HG03354 (cell line): ENCODE results near the gene SPATC1L.

ENCODE experiments used
- ATAC-seq: cut with Tn5 transposase; IDR thresholded peaks from one replicate; pipeline ENCODE4 v1.9.1; 2021; ENCODE audit warnings: mild to moderate bottlenecking; ENCODE audit not compliant: unreplicated experiment, poor library complexity, severe bottlenecking

The SPATC1L gene

GRCh38 chr21:46216132-46216747 is 32.0 kb upstream of the SPATC1L start:
- ATAC-seq: no peak

- no peak for ATAC-seq
Observed at GRCh38 chr21:46215436-46216131, 31.3 kb upstream of the SPATC1L start.

- no peak for ATAC-seq
Observed at GRCh38 chr21:46214478-46215340, 30.4 kb upstream of the SPATC1L start.

GRCh38 chr21:46213620-46214286 is 29.5 kb upstream of the SPATC1L start:
- no peak for ATAC-seq

GRCh38 chr21:46212721-46213484 is 28.6 kb upstream of the SPATC1L start:
- ATAC-seq: no peak

GRCh38 chr21:46211786-46212720 is 27.8 kb upstream of the SPATC1L start:
- no peak for ATAC-seq

- no peak for ATAC-seq
Observed at GRCh38 chr21:46211376-46211775, 27.1 kb upstream of the SPATC1L start.

- ATAC-seq: no peak
Observed at GRCh38 chr21:46210378-46211136, 26.3 kb upstream of the SPATC1L start.

- no peak for ATAC-seq
Observed at GRCh38 chr21:46208761-46209721, 24.8 kb upstream of the SPATC1L start.

GRCh38 chr21:46207920-46208591 is 23.8 kb upstream of the SPATC1L start:
- ATAC-seq: no peak

GRCh38 chr21:46207006-46207919 is 23.0 kb upstream of the SPATC1L start:
- no peak for ATAC-seq

- ATAC-seq: no peak
Observed at GRCh38 chr21:46206163-46207005, 22.1 kb upstream of the SPATC1L start.

GRCh38 chr21:46205766-46206162 is 21.5 kb upstream of the SPATC1L start:
- ATAC-seq: no peak

- no peak for ATAC-seq
Observed at GRCh38 chr21:46205166-46205565, 20.9 kb upstream of the SPATC1L start.
